MG63 (cell line): ENCODE data around the gene KIF16B. TPM values are rescaled to one million over a fixed set of nuclear protein-coding genes. Genes with fewer than 3 reads are reported as not detected.

Experiments used
- DNase-seq: peaks from one replicate; pipeline ENCODE4 v3.0.0-alpha.2; 2020
- H3K27me3 ChIP-seq: fragments of 250-450 bp; sonication (Bioruptor Pico); 2 replicates; pipeline ENCODE4 v1.5.1; 2020; ENCODE audit warnings: mild to moderate bottlenecking, moderate library complexity
- H3K36me3 ChIP-seq: fragments of 250-450 bp; sonication (Bioruptor Pico); 2 replicates; pipeline ENCODE4 v1.5.1; 2020; ENCODE audit warnings: mild to moderate bottlenecking, moderate library complexity
- H3K4me3 ChIP-seq: fragments of 250-450 bp; sonication (Bioruptor Pico); 2 replicates; pipeline ENCODE4 v1.5.1; 2020; ENCODE audit warnings: mild to moderate bottlenecking, moderate library complexity
- H3K9me3 ChIP-seq: fragments of 250-450 bp; sonication (Bioruptor Pico); 2 replicates; pipeline ENCODE4 v1.5.1; 2020; ENCODE audit warnings: mild to moderate bottlenecking, moderate library complexity
- total RNA-seq: library from RNA; depleted of rRNA; stranded (reverse); fragments of >200 nt; shearing (Covaris generic); gene quantifications from 2 replicates; pipeline ENCODE4 v1.2.3, GENCODE V29; 2014; ENCODE audit warnings: low replicate concordance

Gene KIF16B
- total RNA-seq, 1 experiment from 2014 or later, result 2.9 TPM

GRCh38 chr20:16302818-16303217 is 270.4 kb downstream of the KIF16B start:
- Histone ChIP-seq H3K36me3 (no peaks in the 10 kb centered on the region), H3K9me3 (peaks cover 3% of the 10 kb centered on the region; the same call in 1 of the 2 replicates), H3K4me3 (no peak overlapping the region), H3K27me3 (no peaks in the 10 kb centered on the region)
- no peak for DNase-seq

GRCh38 chr20:16301986-16302385 is 271.3 kb downstream of the KIF16B start:
- H3K4me3 ChIP-seq, result no peak overlapping the region
- peaks cover 3% of the 10 kb centered on the region; the same call in 1 of the 2 replicates for H3K9me3 ChIP-seq
- no peaks in the 10 kb centered on the region for H3K27me3 ChIP-seq
- H3K36me3 ChIP-seq, result no peaks in the 10 kb centered on the region
- no peak for DNase-seq

- no peak overlapping the region for H3K4me3 ChIP-seq
- H3K27me3 ChIP-seq, result no peaks in the 10 kb centered on the region
- H3K36me3 ChIP-seq, result no peaks in the 10 kb centered on the region
- H3K9me3 ChIP-seq, result peaks cover 3% of the 10 kb centered on the region; the same call in 1 of the 2 replicates
- DNase-seq, result no peak
Measured at GRCh38 chr20:16299897-16300296, 273.4 kb downstream of the KIF16B start.

GRCh38 chr20:16296931-16297330 is 276.3 kb downstream of the KIF16B start:
- Histone ChIP-seq H3K9me3 (no peaks in the 10 kb centered on the region), H3K36me3 (no peaks in the 10 kb centered on the region), H3K4me3 (no peak overlapping the region), H3K27me3 (no peaks in the 10 kb centered on the region)
- no peak for DNase-seq

- no peaks in the 10 kb centered on the region for H3K27me3 ChIP-seq
- H3K4me3 ChIP-seq, result no peak overlapping the region
- no peak for DNase-seq
- H3K9me3 ChIP-seq, result no peaks in the 10 kb centered on the region
- no peaks in the 10 kb centered on the region for H3K36me3 ChIP-seq
Measured at GRCh38 chr20:16295534-16295933, 277.7 kb downstream of the KIF16B start.

GRCh38 chr20:16293590-16293989 is 279.7 kb downstream of the KIF16B start:
- no peak for DNase-seq
- no peak overlapping the region for H3K4me3 ChIP-seq
- no peaks in the 10 kb centered on the region for H3K27me3 ChIP-seq
- H3K9me3 ChIP-seq, result no peaks in the 10 kb centered on the region
- no peaks in the 10 kb centered on the region for H3K36me3 ChIP-seq

GRCh38 chr20:16292226-16292880 is 280.9 kb downstream of the KIF16B start:
- no peak for DNase-seq
- H3K4me3 ChIP-seq, result no peak overlapping the region
- no peaks in the 10 kb centered on the region for H3K9me3 ChIP-seq
- H3K27me3 ChIP-seq, result no peaks in the 10 kb centered on the region
- H3K36me3 ChIP-seq, result no peaks in the 10 kb centered on the region

- no peaks in the 10 kb centered on the region for H3K36me3 ChIP-seq
- H3K9me3 ChIP-seq, result no peaks in the 10 kb centered on the region
- no peaks in the 10 kb centered on the region for H3K27me3 ChIP-seq
- H3K4me3 ChIP-seq, result no peak overlapping the region
- DNase-seq, result no peak
Measured at GRCh38 chr20:16290358-16290757, 282.9 kb downstream of the KIF16B start.

GRCh38 chr20:16287776-16288175 is 285.5 kb downstream of the KIF16B start:
- DNase-seq, result no peak
- no peaks in the 10 kb centered on the region for H3K27me3 ChIP-seq
- no peaks in the 10 kb centered on the region for H3K9me3 ChIP-seq

GRCh38 chr20:16286601-16287000 is 286.6 kb downstream of the KIF16B start:
- H3K27me3 ChIP-seq, result no peaks in the 10 kb centered on the region
- H3K9me3 ChIP-seq, result no peaks in the 10 kb centered on the region
- DNase-seq, result no peak
- no peaks in the 10 kb centered on the region for H3K36me3 ChIP-seq
- H3K4me3 ChIP-seq, result no peak overlapping the region

More at GRCh38 chr20:16287776-16288175, 285.5 kb downstream of the KIF16B start:
- Histone ChIP-seq H3K36me3 (no peaks in the 10 kb centered on the region), H3K4me3 (no peak overlapping the region)

GRCh38 chr20:16284385-16285100 is 288.7 kb downstream of the KIF16B start:
- no peaks in the 10 kb centered on the region for H3K36me3 ChIP-seq
- no peak overlapping the region for H3K4me3 ChIP-seq
- no peaks in the 10 kb centered on the region for H3K27me3 ChIP-seq
- H3K9me3 ChIP-seq, result no peaks in the 10 kb centered on the region
- no peak for DNase-seq

- Histone ChIP-seq H3K27me3 (no peaks in the 10 kb centered on the region), H3K36me3 (no peaks in the 10 kb centered on the region), H3K9me3 (no peaks in the 10 kb centered on the region), H3K4me3 (no peak overlapping the region)
- DNase-seq, result no peak
Measured at GRCh38 chr20:16283978-16284377, 289.3 kb downstream of the KIF16B start.

GRCh38 chr20:16283307-16283706 is 289.9 kb downstream of the KIF16B start:
- Histone ChIP-seq H3K27me3 (no peaks in the 10 kb centered on the region), H3K4me3 (no peak overlapping the region), H3K36me3 (no peaks in the 10 kb centered on the region), H3K9me3 (no peaks in the 10 kb centered on the region)
- DNase-seq, result no peak

- no peak for DNase-seq
- Histone ChIP-seq H3K27me3 (no peaks in the 10 kb centered on the region), H3K4me3 (no peak overlapping the region), H3K36me3 (no peaks in the 10 kb centered on the region), H3K9me3 (no peaks in the 10 kb centered on the region)
Measured at GRCh38 chr20:16280219-16280618, 293.0 kb downstream of the KIF16B start.

- H3K36me3 ChIP-seq, result no peaks in the 10 kb centered on the region
- DNase-seq, result no peak
- H3K9me3 ChIP-seq, result no peaks in the 10 kb centered on the region
- no peaks in the 10 kb centered on the region for H3K27me3 ChIP-seq
- H3K4me3 ChIP-seq, result no peak overlapping the region
Measured at GRCh38 chr20:16279320-16279719, 293.9 kb downstream of the KIF16B start.

- Histone ChIP-seq H3K4me3 (no peak overlapping the region), H3K9me3 (no peaks in the 10 kb centered on the region), H3K36me3 (no peaks in the 10 kb centered on the region), H3K27me3 (no peaks in the 10 kb centered on the region)
- DNase-seq, result no peak
Measured at GRCh38 chr20:16273812-16274555, 299.3 kb downstream of the KIF16B start.

- H3K36me3 ChIP-seq, result no peaks in the 10 kb centered on the region
- H3K4me3 ChIP-seq, result no peak overlapping the region
- H3K27me3 ChIP-seq, result no peaks in the 10 kb centered on the region
- no peak for DNase-seq
- H3K9me3 ChIP-seq, result no peaks in the 10 kb centered on the region
Measured at GRCh38 chr20:16272780-16273360, 300.4 kb downstream of the KIF16B start.
